Right lobe of liver (tissue), 4 donors: Measurements from ENCODE around the gene FER.

ENCODE experiments used
- POLR2A ChIP-seq: fragments of 450-650 bp; IDR thresholded peaks from one replicate; pipeline ENCODE4 v1.6.1; 2017; ENCODE audit warnings: antibody characterized with exemption, mild to moderate bottlenecking
- TF ChIP-seq, protein P1 (sequence below), 4 donors: fragments of 200-600 bp in 3 of 4; fragments of 450-650 bp in 1 of 4; IDR thresholded peaks; one replicate each; pipeline versions ENCODE4 v1.5.1 to v1.8.0; 2016 to 2022; ENCODE audit warnings: antibody characterized with exemption in 4 of 4, mild to moderate bottlenecking in 2 of 4
- donor health status: DM: no; HTN: no; CAD: no.
- donor health status: DM: no; HTN: no; CAD: no.
- donor health status: DM: no; HTN: yes; CAD: no.

DNA sequence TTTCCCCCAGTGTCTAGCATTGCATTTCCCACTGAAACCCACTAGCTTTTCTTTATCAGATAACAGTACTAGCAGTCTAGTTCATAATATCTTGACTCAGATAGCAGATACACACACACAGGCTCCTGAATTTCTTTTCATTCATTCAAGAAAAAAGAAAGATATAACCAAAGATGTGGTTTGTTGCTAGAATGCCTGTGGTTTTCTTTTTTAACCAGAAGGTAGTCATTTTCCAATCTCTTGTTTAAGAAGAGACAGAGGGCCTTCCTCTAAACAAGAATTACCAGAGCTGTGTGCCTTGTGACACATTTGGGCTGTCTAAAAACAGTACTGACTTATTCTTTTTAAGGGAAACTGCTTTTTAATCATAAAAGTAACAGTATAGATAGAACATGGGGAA lies 494.8 kb downstream of the FER start:
- TF ChIP-seq, protein P1, sequence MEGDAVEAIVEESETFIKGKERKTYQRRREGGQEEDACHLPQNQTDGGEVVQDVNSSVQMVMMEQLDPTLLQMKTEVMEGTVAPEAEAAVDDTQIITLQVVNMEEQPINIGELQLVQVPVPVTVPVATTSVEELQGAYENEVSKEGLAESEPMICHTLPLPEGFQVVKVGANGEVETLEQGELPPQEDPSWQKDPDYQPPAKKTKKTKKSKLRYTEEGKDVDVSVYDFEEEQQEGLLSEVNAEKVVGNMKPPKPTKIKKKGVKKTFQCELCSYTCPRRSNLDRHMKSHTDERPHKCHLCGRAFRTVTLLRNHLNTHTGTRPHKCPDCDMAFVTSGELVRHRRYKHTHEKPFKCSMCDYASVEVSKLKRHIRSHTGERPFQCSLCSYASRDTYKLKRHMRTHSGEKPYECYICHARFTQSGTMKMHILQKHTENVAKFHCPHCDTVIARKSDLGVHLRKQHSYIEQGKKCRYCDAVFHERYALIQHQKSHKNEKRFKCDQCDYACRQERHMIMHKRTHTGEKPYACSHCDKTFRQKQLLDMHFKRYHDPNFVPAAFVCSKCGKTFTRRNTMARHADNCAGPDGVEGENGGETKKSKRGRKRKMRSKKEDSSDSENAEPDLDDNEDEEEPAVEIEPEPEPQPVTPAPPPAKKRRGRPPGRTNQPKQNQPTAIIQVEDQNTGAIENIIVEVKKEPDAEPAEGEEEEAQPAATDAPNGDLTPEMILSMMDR (IDR thresholded peaks at IDR 0.05), result no peak
- TF ChIP-seq POLR2A, result no peak
